OCI-M1 (cell line): Measurements from ENCODE around the gene ARG2.

Experiments
- DNase-seq: peaks from one replicate; lab custom pipeline; 2025; lab: John Stamatoyannopoulos, UW

ARG2 gene

GRCh38 chr14:67683842-67684241 is 64.1 kb downstream of the ARG2 start:
- DNase-seq = no peak

DNA sequence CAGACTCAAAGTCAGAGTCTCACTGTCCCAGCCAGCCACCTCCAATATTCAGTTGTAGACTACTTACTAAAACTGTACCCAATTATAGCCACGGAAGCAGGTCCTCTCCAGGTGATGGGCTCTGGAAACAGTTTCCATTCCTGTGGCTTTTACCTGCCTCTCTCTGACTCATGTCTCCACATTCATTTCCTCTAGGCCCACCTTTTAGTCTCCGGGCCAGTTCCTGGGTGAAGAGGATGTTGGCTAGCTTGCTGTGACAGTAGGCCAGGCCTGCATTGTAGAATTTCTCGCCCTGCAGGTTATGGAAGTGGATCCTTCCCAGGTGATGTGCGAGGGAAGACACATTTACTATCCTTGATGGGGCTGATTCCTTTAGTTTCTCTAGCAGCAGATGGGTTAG is 70.3 kb downstream of the ARG2 start:
- DNase-seq = no peak

DNA sequence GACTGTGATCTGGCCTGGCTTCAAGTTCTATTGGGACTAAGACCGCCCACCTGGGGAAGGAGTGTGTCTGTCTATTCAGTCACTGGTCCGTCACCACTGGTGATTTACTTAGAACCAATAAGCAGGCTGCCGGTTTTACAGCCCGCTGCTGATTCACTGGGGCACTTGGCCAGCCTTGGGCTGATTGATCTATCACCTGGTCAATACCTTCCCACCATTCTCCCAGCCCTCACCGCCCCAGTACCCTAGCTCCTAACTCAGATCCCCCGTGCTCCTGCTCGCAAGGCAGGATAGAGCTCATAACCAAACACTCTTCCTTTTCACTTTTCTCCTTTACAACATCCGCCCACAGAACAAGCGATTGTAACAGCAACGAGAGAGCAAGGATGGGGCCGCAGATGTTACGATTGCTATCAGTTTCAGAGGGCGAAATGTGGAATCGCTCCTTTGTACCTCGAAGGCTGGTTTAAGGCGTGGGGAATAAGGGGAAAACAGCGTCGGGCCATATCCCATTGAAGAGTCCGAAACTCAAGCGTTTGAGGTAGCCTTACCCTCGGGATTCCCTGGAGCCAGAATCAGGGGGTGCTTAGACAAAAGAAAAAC is 75.2 kb downstream of the ARG2 start:
- DNase-seq = peak; percentile 82

- peak; percentile 91 for DNase-seq
Measured at GRCh38 chr14:67695394-67695949, 75.8 kb downstream of the ARG2 start, which contains the start of gene RDH11. Gene RDH11 (minus strand): TSS chr14:67695764. CDS start chr14:67695703, 61 bp downstream.

DNA sequence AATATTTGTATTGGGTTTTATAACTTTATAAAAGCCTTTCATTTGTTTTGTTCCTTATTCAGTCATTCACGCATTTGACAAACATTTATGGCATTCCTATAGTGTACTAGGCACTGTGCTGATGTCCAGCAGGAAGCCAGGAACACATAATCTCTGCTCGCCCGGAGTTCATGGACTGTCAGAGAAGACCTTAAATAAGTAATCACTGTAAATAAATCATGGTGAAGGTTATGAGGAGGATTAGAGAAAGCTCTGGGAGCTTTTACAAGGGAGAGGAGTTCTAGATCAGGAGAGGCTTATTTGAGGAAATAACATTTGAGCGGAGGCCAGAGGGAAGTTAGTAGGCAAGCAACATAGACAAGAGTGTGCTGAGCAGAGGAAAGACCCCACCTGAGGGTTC is 77.3 kb downstream of the ARG2 start:
- no peak for DNase-seq

GRCh38 chr14:67698179-67698578 is 78.5 kb downstream of the ARG2 start:
- no peak for DNase-seq
